ENCODE measurements around the gene LAMA2.

GRCh38 chr6:129136751-129137150 is 253.8 kb downstream of the LAMA2 start:
- TF ChIP-seq NFIC (IDR thresholded peaks at IDR 0.05) (no peak), TAF1 (IDR thresholded peaks at IDR 0.05; ENCODE audit: low read depth) (no peak), YY1 (IDR thresholded peaks at IDR 0.05; ENCODE audit: low read depth) (no peak), EP300 (IDR thresholded peaks at IDR 0.05; ENCODE audit: borderline replicate concordance) (no peak), MAX (IDR thresholded peaks at IDR 0.05) (no peak), ZBTB7A (IDR thresholded peaks at IDR 0.05; ENCODE audit: low read depth) (no peak), FOXM1 (IDR thresholded peaks at IDR 0.05; ENCODE audit: borderline replicate concordance, low read depth) (no peak)
